Endothelial cell of umbilical vein (primary cell): ENCODE data around the gene HOXA9. TPM values are rescaled to one million over a fixed set of nuclear protein-coding genes. Genes with fewer than 3 reads are reported as not detected.

Experiments used
- BruUV-seq: library from RNA; stranded (reverse); fragments of 400-500 nt; replicated peaks from 2 replicates; lab custom pipeline; 2021; lab: Mats Ljungman, UMichigan
- CTCF ChIA-PET: fragments of 300-600, 350-600 bp; sonication (Branson Sonifier 250); formaldehyde crosslinking; loops from one replicate; lab custom pipeline; 2021; ENCODE audit warnings: antibody characterized with exemption, inconsistent platforms; lab: Charles Lee
- POLR2A ChIA-PET: fragments of 300-600, 350-600 bp; sonication (Branson Sonifier 250); formaldehyde crosslinking; loops from one replicate; lab custom pipeline; 2021; ENCODE audit warnings: antibody characterized with exemption, inconsistent platforms; lab: Charles Lee
- DNase-seq: peaks from one replicate; pipeline ENCODE4 v3.0.0-alpha.2; 2011; ENCODE audit warnings: low read depth, low spot score
- FAIRE-seq: peaks from 2 replicates; lab custom pipeline; 2011; peaks lifted over from hg19 to GRCh38; lab: Jason Lieb, UNC
- H2AFZ ChIP-seq: 2 replicates; pipeline ENCODE4 v1.6.0; 2012; ENCODE audit warnings: low read depth, low read length, control low read depth, inconsistent platforms
- H3K27ac ChIP-seq: 2 replicates; pipeline ENCODE4 v1.5.1; 2011; ENCODE audit warnings: low read depth, mild to moderate bottlenecking, control low read depth, low read length, moderate library complexity; ENCODE audit not compliant: insufficient read depth
- H3K27me3 ChIP-seq, 2 experiments: 2 replicates each; pipeline versions ENCODE4 v1.6.0 to v1.6.1; 2011; ENCODE audit warnings: low read length in 2 of 2, mixed read lengths in 1 of 2; ENCODE audit not compliant: control insufficient read depth in 2 of 2, insufficient read depth in 2 of 2
- H3K36me3 ChIP-seq, 2 experiments: 2 replicates in 1 of 2; 3 replicates in 1 of 2; pipeline ENCODE4 v1.5.1; 2011; ENCODE audit warnings: low read length in 2 of 2, mild to moderate bottlenecking in 1 of 2, moderate library complexity in 1 of 2; ENCODE audit not compliant: control insufficient read depth in 2 of 2, insufficient read depth in 2 of 2; ENCODE audit errors: extremely low read depth in 1 of 2
- H3K4me1 ChIP-seq: 3 replicates; pipeline ENCODE4 v1.5.1; 2011; ENCODE audit warnings: mild to moderate bottlenecking, low read length; ENCODE audit not compliant: control insufficient read depth, insufficient read depth; ENCODE audit errors: extremely low read depth
- H3K4me2 ChIP-seq: 2 replicates; pipeline ENCODE4 v1.6.1; 2011; ENCODE audit warnings: low read length, control low read depth, mixed read lengths; ENCODE audit not compliant: insufficient read depth
- H3K4me3 ChIP-seq, 3 experiments: fragments of 200-600 bp in 1 of 3; sonication (generic), shearing (Covaris generic) in 1 of 3; replicated peaks in 1 of 3; 2 replicates each; pipeline ENCODE4 v1.5.1; 2011 to 2016; ENCODE audit warnings: control low read depth in 3 of 3, low read length in 3 of 3, mild to moderate bottlenecking in 2 of 3, inconsistent platforms in 1 of 3, low read depth in 1 of 3, moderate library complexity in 1 of 3; ENCODE audit not compliant: insufficient read depth in 1 of 3
- H3K79me2 ChIP-seq: 2 replicates; pipeline ENCODE4 v1.6.0; 2012; ENCODE audit warnings: low read length, inconsistent platforms; ENCODE audit not compliant: control insufficient read depth, insufficient read depth
- H3K9ac ChIP-seq: replicated peaks from 2 replicates; pipeline ENCODE3; 2011; ENCODE audit warnings: low read length, control low read depth; ENCODE audit not compliant: insufficient read depth; ENCODE audit errors: extremely low read depth
- H3K9me1 ChIP-seq: replicated peaks from 3 replicates; pipeline ENCODE4 v1.6.0; 2011; ENCODE audit warnings: mild to moderate bottlenecking, low read length; ENCODE audit not compliant: control insufficient read depth, insufficient read depth; ENCODE audit errors: extremely low read depth
- H3K9me3 ChIP-seq: replicated peaks from 2 replicates; pipeline ENCODE4 v1.5.1; 2012; ENCODE audit warnings: low read length, inconsistent platforms; ENCODE audit not compliant: control insufficient read depth, insufficient read depth
- H4K20me1 ChIP-seq: replicated peaks from 2 replicates; pipeline ENCODE3; 2011; ENCODE audit warnings: mild to moderate bottlenecking, low read length; ENCODE audit not compliant: control insufficient read depth, insufficient read depth; ENCODE audit errors: extremely low read depth
- CTCF ChIP-seq, 2 donors: IDR thresholded peaks; 1 replicate in 1 of 2; 2 replicates in 1 of 2; pipeline ENCODE4 v1.5.1; 2011; ENCODE audit warnings: low read length in 2 of 2, mild to moderate bottlenecking in 2 of 2, moderate library complexity in 2 of 2, control low read depth in 1 of 2, inconsistent platforms in 1 of 2, low read depth in 1 of 2; ENCODE audit not compliant: insufficient read depth in 1 of 2; ENCODE audit errors: extremely low read depth in 1 of 2
- EZH2 ChIP-seq: IDR thresholded peaks from 2 replicates; pipeline ENCODE4 v1.6.1; 2012; ENCODE audit warnings: borderline replicate concordance, low read depth, mild to moderate bottlenecking, moderate library complexity, low read length, inconsistent platforms; ENCODE audit not compliant: severe bottlenecking
- JUN ChIP-seq: IDR thresholded peaks from 2 replicates; pipeline ENCODE4 v1.6.1; 2011; ENCODE audit warnings: borderline replicate concordance, low read depth; ENCODE audit not compliant: insufficient read length, insufficient read depth
- POLR2A ChIP-seq: IDR thresholded peaks from 2 replicates; pipeline ENCODE4 v1.6.1; 2012; ENCODE audit warnings: low read depth, mild to moderate bottlenecking, control low read depth, low read length
- POLR2AphosphoS5 ChIP-seq: IDR thresholded peaks from 2 replicates; pipeline ENCODE4 v1.6.1; 2012; ENCODE audit warnings: low read depth, mild to moderate bottlenecking, control low read depth, low read length, moderate library complexity; ENCODE audit not compliant: insufficient read depth
- dilution Hi-C: fragments of 300-500 bp; cut with MboI; formaldehyde crosslinking; loops from one replicate; pipeline ENCODE4 v1.15.0; 2019; ENCODE audit warnings: low sequenced_read_pairs; ENCODE audit not compliant: extremely low pct_ligation_motif_present
- intact Hi-C: fragments of 100-400 bp; cut with micrococcal nuclease; formaldehyde crosslinking; loops from one replicate; pipeline ENCODE4 v1.10.0; 2022
- polyA plus RNA-seq, 4 experiments: library from polyadenylated mRNA; depleted of rRNA in 3 of 4; stranded (reverse) in 3 of 4; unstranded in 1 of 4; fragments of >200 nt; gene quantifications; 2 replicates each; pipeline versions ENCODE4 v1.2.1 to v1.2.3, GENCODE V29; 2011 to 2012; ENCODE audit warnings: missing spikeins in 1 of 4
- total RNA-seq: library from RNA; stranded (reverse); gene quantifications from 2 replicates; pipeline ENCODE4 v1.2.3, GENCODE V29; 2021

The HOXA9 gene
- total and polyA plus RNA-seq, 2 donors (not counting 3 experiments of a cell fraction or from before 2014, with no cell fraction given): 47.2 to 61.6 TPM

GRCh38 chr7:27198138-27198841 is 33.0 kb upstream of the HOXA9 start:
- Histone ChIP-seq H4K20me1 (no peaks in the 10 kb centered on the region), H3K27me3 (peaks cover 71 to 94% of the 10 kb centered on the region in 2 experiments), H3K9ac (no peak overlapping the region), H3K4me3 (no peak overlapping the region), H3K36me3 (no peaks in the 10 kb centered on the region), H3K4me2 (no peak overlapping the region), H3K4me1 (peaks cover 16% of the 10 kb centered on the region), H3K9me3 (no peaks in the 10 kb centered on the region), H3K79me2 (no peaks in the 10 kb centered on the region), H2AFZ (no peak overlapping the region), H3K27ac (no peak overlapping the region), H3K9me1 (no peaks in the 10 kb centered on the region)
- no peak for DNase-seq
- POLR2A ChIA-PET: no interaction called here
- TF ChIP-seq POLR2AphosphoS5: no peak
- TF ChIP-seq EZH2: peak; percentile 73
- no peak for TF ChIP-seq POLR2A
- TF ChIP-seq CTCF (IDR thresholded peaks at IDR 0.05; ENCODE audit: extremely low read depth in 1 of 2, insufficient read depth in 1 of 2, low read depth in 1 of 2, low read length in 2 of 2): no peak
- no peak for TF ChIP-seq JUN
- dilution Hi-C loops (no loop called here), intact Hi-C loops (no loop called here)
- CTCF ChIA-PET: interaction anchor here (0.7 to 2.9 kb wide), 14 partner anchors 12 to 898 kb away, joined by 3 to 24 read pairs (median 4); partner anchors contain the start of gene HOXA11
- no TSS peak for BruUV-seq
- peak; percentile 15 for FAIRE-seq
